B cell (primary cell): Measurements from ENCODE around the gene FGFR3.

Experiments used
- EZH2 ChIP-seq: IDR thresholded peaks from 2 replicates; pipeline ENCODE4 v1.6.1; 2012; ENCODE audit warnings: borderline replicate concordance, low read depth, mild to moderate bottlenecking, moderate library complexity, low read length; ENCODE audit not compliant: insufficient read depth, poor library complexity, severe bottlenecking
- TF ChIP-seq, protein P1 (sequence below): fragments of 200-600 bp; IDR thresholded peaks from one replicate; pipeline ENCODE4 v1.8.0; 2022; ENCODE audit warnings: antibody characterized with exemption, mild to moderate bottlenecking

DNA sequence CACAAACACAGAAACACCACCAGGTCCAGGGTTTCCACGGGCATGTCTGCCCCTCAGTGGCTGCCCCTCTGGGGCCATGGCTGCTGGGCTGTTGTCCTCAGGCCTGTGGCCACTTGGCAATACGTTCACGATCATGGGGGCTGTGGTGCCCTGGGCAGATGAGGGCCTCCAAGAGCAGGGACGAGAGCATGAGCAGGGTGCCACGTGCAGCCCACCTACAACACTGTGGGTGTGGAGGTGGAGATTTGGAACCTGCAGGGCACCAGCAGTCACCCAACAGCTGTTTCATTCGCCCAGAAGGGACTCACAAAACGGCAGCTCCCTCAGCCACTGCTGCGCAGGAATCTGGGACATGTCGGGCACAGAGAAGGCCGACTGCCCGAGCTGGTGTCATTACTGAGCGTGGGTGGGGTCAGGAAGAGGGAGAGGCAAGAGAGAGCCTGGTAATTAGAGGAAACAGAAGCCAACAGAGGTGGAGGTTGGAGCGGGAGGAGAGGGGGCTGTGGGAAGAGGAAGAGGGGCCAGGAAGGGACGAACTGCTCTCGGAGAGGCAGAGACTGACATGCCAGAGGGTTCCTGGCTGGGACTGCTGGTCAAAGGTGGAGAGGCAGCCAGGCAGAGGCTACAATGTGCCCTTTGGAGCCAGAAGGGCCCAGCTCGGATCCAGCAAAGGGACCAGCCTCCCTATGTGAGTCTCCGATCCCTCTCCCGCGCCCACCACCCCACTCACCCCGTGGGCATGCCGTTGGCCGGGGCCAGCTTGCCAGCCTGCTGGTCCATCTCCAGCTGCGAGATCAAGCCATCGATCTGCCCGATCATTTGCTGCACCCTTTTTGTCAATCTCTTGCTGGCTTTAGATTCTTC, 23.1 kb downstream of the FGFR3 start:
- no peak for TF ChIP-seq EZH2
- TF ChIP-seq, protein P1, sequence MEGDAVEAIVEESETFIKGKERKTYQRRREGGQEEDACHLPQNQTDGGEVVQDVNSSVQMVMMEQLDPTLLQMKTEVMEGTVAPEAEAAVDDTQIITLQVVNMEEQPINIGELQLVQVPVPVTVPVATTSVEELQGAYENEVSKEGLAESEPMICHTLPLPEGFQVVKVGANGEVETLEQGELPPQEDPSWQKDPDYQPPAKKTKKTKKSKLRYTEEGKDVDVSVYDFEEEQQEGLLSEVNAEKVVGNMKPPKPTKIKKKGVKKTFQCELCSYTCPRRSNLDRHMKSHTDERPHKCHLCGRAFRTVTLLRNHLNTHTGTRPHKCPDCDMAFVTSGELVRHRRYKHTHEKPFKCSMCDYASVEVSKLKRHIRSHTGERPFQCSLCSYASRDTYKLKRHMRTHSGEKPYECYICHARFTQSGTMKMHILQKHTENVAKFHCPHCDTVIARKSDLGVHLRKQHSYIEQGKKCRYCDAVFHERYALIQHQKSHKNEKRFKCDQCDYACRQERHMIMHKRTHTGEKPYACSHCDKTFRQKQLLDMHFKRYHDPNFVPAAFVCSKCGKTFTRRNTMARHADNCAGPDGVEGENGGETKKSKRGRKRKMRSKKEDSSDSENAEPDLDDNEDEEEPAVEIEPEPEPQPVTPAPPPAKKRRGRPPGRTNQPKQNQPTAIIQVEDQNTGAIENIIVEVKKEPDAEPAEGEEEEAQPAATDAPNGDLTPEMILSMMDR: no peak
